HG02884 (cell line): ENCODE measurements around the gene GRIN2C.

ENCODE experiments used
- ATAC-seq: cut with Tn5 transposase; IDR thresholded peaks from one replicate; pipeline ENCODE4 v1.9.1; 2021; ENCODE audit warnings: mild to moderate bottlenecking, moderate library complexity; ENCODE audit not compliant: unreplicated experiment

GRIN2C gene

DNA sequence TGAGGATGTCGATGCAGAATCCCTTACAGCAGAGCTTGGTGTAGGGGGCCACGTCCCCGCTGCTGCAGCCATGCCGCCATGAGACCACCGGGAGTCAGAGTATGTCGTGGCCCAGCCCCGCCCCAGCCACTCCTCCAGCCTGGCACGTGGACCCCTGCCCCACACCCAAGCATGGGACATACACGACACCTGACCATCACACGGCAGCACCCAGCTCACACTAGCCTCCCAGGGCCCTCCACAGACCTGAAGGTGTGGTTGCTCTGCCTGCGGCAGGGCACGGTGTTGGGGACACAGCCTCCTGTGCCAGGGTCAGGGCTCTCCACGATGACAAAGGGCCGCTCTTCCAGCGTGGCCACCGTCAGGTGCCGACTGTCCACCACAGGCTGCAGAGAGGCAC lies 9.4 kb downstream of the GRIN2C start:
- ATAC-seq, result no peak

DNA sequence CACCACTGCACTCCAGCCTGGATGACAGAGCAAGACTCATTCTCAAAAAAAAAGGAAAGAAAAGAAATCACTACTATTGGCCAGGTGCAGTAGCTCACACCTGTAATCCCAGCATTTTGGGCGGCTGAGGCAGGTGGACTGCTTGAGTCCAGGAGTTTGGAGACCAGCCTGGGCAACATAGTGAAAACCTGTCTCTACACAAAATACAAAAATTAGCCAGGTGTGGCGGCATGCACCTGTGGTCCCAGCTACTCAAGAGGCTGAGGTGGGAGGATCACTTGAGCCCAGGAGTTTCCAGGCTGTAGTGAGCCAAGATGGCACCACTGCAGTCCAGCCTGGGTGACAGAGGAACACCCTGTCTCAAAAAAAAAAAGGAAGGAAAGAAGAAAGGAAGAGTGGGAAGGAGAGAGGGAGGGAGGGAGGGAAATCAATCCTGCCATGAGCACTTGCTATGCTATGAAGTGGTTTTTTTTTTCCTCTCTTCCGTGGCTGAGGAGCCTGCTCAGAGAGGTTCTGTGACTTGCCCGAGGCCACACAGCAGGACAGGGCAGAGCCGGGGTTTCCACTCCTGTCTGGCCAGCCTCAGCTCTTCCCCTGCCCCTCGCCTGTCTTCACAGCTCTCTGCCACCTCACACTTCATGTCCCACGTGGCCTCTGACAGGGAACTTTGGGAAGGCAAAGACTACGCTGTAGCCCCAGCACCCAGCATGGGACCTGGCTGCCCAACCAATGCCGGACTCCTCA lies 10.9 kb downstream of the GRIN2C start:
- ATAC-seq, result no peak

DNA sequence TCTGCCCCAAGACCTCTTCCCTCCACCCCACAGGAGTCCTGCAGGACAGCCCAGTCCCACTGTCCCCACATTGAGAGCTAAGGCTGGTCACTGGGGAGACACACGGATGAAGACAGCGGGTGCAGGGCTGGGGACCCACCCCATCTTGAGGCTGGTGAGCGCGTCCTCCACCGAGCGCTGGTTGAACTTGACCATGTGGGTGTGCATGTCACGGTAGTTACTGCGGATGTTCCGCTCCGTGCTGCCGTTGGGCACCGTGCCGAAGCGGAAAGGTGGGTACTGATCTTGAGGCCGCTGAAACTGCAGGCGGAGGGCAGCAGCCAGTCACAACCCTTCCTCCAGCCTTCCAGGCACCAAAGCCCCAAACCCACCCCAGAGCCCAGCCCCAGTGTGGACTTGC lies 13.1 kb downstream of the GRIN2C start:
- no peak for ATAC-seq

DNA sequence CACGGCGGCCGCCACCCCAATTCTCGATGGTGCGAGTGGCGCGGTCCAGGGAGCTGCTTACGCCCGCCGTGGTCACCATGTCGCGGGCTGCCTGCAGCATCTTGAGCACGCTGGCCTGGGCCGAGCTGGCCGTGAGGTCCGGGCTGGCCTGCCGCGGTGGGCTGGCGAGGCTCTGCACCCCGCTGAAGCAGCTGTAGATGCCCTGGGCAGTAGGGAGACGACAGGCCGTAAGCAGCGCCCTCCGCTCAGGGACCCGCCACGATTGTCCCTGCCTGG lies 16.4 kb downstream of the GRIN2C start:
- ATAC-seq, result no peak

DNA sequence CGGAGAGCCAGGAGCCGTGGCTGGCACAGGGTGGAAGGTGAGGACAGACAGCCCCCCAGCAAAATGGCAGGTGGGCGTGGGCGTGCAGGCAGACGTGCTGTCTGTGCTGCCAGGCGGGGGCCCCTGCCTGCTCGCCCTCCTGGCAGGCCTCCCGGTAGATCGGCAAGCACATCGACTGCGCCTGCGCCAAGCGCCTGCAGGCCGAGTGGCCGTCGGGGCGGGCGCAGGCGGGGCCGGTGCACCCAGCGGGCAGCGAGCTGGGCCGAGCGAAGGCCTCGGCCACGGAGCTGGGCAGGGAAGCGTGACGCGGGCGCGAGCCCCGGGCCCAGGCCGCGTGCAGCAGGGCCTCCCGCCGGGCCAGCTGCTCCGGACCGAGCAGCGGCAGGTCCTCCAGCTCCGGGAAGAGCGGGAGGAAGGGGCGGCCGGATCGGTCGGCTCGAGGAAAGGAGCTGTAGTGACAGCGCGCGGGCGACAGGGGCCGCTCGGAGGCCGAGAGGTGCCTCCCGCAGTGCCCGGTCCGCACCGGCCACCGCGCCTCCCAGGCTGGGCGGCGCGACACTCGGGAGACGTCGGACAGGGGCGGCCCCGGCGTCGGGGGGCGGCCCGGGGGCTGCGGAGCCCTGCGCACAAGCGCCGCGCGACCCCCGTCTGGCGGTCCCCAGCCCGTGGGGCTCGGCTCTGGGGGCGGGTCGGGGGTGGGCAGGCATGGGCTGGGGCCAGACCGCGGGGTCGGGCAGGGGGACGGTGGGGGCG lies 16.9 kb downstream of the GRIN2C start:
- no peak for ATAC-seq

DNA sequence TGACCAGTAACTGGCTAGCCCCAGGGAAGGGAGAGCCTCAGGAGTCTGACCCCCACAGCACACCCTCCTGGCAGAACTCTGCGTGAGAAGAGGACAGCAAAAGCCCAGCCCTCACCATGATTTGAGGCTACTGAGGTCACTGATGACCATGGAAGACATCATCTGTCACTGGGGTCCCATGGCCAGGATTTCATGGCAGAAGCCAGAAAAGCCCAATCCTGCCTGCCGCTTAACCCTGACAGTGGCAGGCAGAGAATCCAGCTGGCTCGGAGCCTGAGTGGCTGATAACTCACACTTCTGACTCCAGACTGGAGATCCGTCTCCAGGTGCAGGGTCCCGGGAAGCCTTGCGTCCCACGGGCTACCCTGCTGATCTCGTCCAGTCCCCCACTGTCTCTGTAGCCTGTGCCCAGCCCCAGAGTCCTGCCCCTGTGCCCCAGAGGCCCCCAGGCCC lies 17.5 kb downstream of the GRIN2C start:
- no peak for ATAC-seq

DNA sequence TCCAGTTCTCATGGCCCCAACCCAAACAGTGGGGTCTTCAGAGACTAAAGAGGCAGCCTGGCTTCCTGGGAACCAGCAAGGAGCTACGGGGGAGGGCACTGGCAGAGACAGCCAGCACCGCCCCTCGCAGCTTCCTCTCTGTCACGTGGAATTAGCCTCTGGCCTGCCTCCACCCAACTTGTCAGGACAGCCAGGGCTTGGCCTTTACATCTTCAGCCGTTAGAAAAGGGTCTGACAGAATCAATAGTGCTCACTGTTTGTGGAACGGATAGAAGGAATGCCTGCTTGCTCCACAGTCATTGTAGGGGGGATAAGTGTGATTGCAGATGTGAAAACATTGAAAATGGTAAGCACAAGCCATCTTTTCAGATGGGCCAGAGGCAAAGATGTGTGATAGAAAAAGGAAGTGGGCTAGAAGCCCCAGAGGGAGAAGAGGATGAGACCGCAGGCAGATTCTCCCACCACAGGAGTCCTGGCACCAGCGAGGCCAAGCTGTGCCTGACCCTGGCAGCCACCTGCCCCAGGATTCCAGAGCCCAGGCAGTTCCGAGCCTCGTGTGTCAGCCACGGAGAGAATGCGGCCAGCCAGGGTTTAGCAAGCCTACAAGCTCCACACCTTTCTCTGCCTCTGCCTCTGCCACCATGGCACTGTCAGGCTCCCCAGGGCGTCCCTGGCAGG lies 18.6 kb downstream of the GRIN2C start:
- ATAC-seq, result no peak

DNA sequence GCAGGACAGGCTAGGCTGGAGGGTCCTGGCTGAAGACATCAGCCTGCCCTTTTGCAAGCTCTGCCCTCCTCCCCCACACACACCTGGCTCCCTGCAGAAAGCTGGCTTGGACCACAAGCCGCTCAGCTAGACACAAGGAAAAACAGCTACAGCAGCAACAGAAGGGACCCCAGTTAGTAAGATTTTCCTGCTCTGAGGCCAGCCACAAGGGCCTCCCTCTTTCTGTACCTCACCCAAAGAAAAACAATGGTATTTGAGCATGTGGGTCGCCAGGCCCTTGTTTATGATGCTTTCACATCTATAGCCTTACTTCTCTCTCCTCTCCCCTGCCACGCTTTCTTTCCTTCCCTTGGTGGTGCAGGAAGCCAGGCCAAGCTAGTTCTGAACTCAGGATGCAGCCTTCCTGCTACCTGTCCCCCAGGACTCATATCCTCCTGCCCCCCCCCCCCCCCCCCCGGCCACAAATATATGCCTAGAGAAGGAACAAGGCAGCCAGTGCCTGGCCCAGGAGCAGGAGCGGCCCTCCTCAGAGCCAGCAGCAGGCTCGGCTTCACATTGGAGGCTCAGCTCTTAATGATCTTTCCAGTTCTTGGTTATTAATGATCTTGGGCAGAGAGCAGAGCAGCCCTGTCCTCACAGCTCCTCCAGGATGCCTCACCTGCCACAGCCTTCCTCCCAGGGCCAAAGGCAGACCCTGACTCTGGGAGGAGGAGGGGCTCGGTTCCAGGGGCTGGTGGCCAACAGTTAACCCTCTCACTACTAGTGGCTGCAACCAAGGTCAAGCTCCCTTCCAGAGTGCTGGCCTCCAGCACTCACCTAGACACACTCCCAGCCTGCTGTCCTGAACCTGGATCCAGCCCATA lies 19.5 kb downstream of the GRIN2C start:
- ATAC-seq, result no peak

DNA sequence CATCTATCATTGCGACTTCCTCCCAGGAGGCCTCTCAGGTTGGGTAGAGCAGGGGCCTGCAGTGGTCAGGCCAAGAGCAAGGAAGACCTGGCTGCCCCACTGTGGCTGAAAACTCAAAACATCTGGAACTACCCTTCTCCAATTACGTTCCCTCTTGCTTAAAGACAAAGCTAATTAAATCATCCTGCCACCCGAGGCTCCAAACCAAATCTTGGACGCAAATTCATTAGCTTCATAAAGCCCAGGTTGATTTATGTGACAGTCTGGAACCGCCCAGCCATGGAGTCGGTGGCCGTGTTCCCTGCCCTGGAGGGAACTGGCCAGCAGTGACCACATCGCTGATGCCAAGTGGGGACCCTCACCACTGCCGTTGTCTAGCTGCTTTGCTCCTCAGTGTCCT lies 21.4 kb downstream of the GRIN2C start:
- ATAC-seq, result no peak

DNA sequence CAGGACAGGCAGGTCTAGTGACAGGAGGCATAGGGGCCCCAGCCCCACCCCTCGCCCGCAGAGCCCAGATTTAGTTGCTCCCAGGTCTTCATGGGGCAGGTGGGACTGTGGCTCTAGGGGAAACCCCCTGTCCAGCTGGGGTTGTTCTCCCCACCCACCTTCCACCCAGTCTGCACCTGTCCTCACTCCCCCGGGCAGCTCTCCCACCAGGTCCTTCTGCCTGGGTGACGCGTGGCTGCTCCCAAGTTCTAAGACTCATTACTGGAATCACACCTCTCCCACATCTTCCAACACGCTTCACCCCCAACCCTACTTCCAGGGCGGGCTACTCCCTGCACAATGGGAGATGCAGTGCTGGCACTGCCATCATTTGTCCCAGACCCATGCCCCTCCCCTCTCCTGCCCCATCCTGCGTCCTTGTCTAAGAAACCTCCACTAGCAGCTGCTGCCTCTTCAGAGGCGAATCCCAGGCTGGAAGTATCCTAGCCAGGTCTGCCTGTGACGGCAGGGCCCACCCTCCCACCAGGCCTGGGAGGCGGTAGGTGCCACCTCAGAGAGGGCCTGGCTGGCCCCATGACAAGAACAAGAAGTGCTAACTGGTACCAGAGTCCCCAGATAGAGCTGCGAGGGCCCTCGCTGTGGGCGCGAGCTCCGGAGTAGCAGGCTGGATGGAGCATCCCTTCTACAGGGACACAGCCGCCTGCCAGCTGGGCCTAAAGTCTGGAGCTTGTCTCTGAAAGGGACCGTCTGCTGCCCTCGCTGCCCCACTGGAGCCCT lies 22.8 kb downstream of the GRIN2C start:
- no peak for ATAC-seq

DNA sequence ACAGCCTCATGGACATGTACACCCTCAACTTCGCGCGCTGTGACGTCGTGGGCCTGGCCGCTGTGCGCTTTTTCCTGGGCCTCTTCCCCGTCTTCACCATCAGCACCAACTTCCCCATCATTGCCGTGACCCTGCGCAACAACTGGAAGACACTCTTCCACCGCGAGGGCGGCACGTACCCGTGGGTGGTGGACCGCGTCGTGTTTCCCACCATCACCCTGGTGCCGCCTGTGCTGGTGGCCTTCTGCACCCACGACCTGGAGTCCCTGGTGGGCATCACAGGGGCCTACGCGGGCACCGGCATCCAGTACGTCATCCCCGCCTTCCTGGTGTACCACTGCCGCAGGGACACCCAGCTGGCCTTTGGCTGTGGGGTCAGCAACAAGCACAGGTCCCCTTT lies 23.5 kb downstream of the GRIN2C start:
- no peak for ATAC-seq

DNA sequence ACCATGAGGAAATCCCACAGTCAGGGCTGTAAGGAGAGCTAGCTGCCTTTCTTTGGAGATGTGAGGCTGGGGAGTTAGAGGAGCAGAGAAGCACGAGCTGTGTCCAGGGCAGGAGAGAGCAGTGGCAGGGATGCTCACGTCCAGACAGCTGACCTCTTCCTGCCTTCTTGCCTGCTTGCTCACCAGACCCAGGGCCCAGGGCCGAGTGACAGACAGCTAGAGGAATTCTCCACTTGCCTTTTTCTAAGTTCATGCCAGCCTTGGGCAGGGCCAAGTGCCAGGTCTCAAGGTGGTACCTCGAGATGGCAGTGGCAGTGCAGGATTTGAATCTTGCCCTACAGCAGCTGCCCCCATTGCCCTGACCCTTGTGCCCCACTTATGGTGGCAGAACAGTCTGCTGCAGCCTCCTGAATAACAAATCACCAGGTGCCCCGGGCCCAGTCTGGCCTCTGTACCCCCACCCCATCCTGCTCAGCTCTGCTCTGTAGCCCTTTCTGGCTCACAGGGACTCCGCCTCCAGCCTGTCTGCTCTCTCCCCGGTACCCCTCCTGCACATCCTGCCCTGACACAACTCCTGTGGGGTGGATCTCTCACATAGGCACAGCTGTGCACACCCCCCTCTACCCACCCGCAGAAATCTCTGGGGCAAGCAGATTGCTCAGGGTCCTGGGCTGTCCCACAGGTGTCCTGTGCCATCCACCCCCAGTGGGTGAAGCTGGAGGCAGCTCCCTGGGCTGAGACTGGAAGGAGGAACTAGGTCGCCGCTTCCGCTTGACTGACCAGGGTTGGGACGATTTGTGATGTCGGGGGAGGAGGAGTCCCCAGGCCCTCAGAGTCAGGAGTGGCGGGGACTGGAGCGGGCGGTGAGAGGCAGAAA lies 25.9 kb downstream of the GRIN2C start:
- no peak for ATAC-seq

DNA sequence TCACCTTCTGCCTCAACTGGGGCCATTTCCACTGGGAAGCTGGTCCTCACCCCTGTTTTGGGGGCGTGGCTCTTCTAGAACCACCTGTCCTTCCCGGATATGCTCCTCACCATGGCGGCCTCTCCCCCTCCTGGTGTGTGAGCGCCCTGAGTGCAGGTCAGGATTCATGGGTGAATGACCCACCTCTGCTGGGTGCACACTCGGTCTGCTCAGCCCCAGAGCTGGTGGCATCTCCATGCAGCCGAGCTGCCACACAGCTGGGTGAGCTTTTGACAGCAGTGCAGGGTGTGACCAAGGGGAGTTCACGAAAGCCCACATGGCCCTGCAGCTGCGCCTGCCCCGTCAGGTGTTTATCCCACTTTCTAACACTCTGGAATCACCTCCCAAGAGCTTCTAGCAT lies 27.3 kb downstream of the GRIN2C start:
- ATAC-seq, result no peak

DNA sequence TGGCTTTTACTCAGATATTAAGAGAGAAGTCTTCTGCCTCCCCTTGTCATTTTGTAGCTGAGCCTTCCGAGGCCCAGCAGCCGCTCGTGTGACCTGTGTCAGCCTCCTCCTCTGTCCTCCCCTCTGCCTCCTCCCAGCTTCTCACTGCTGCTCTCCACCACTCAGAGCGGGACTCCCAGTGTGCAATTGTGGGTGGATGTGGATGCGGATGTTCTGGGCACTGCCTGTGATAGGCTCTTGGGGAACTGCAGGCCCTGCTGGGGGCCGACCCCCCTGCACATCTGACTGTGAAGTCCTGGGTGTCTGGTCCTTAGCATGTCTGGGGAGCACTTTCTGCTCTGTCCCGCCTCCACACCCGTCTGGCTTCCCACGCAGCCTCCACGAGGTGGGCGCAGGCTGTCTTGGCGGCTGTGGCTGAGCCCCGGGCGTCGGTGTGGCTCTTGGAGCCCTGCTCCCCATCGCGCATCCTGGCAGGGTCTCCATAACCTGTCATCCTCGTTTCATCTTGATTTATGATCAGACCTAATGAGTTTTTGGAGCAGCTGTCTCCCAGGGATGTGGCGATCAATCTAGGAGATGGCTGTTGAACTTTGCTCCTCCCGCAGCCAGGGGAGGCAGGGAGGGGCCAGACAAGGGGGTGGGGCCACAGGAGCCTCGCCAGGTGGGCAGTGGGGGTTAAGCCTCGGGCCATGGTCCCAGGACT lies 28.1 kb downstream of the GRIN2C start:
- no peak for ATAC-seq

DNA sequence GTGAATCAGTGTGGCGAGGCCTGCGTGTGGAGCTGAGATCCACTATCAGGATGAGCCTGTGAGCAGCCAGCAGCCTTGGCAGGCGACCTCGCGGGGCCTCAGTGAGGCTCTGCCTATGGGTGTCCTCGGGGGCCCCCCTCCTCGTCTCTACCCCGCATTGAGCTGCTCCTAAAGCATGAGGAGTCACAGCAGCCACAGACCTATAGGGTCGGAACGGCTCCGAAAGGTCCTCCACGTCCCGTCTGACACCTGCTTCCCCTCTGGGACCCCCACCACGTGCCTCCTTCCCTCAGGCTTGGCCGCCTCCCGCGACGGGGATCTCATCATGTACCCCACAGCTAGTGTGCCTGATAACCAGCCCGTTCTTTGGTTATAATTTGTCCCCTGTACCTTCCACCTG lies 28.8 kb downstream of the GRIN2C start:
- ATAC-seq, result no peak

DNA sequence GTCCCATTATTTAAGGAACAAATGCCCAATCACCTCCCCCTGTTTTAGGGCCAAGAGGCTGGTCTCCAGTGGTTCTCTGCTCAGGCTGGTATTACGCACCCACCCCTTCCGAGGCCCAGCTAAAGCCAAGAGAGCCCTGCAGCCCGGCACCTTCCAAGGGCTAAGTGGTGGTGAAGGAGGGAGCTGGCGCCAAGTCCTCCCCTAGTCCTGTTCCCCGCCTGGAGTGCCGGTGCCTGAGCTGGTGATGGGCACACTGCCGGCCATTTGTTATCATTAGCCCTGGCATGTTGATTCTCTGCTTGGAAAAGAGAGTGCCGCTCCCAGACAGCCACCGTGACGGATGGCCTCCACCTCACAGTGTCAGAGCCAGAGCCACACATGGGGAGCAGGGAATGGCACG lies 31.9 kb downstream of the GRIN2C start:
- no peak for ATAC-seq

DNA sequence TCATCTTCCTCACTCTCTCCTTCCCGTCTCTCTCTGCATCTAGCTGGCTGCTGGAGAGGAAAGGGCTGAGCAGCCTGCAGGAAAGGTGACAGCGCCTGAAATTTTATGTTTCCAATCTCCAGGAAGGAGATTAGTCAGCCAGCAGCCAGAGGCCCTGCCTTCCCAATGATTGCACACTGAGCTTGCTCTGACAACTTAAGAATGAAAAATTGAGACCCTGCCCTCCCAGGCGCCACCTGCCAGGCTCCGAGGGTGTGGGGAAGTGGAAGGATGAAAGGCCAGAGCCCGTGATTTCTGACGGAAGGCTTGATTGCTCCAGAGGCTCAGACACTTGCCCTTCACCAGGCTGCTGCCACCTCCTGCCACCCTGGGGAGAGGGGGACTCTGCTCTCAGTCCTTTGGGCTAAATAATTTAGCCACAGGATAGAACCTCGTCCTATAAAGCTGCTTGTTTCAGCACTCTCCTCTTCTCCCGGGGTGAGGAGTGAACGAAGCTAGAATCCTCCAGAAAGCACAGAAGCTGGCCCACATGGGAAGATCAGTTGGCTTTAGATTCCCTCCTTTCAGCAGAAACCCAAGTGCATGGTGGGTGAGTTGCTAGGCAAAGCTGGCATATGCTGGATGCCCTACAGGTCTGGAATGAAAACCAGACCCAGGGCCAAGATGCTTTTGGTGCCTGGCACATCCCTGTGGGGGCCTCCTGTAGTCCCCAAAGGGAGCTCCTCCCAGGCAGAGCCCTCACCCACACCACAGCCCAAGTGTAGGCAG lies 33.5 kb downstream of the GRIN2C start:
- ATAC-seq, result no peak

DNA sequence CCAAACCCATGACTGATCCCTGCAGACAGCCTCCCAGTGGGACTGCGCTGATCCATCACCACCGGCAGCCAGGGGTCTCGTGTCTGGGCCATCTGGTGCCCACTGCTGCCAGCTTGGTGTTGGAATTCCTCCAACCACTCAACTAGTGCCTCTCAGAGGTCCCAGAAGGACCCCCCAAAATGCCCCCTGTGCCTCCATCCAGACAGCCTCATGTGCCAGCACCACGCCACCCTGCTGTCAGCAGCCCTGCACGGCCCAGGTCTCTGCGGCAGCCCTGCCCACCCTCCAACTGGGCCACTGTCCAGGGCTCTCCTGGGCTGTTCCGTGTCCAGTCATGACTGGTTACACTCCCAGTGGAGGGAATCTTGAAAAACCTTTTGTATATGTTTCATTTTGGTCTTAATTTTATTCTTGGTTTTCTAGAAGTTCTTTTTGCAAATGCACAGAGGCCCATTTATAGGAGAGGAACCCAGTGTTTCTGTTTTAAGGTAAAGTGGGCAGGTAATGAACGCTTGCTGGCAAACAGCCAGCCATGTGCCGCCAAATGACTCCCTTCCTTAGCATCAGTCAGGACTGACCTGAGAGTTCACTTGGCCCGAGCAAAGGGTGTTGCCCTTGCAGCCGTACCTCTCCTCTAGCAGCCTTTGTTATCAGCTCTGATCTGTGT lies 34.6 kb downstream of the GRIN2C start:
- no peak for ATAC-seq
